Measurements from ENCODE around the gene DPP6.

- TF ChIP-seq CTCF (optimal IDR thresholded peaks at IDR 0.05 in 1 of 3, IDR thresholded peaks at IDR 0.05 in 1 of 3, conservative IDR thresholded peaks at IDR 0.05 in 1 of 3; ENCODE audit: extremely low read depth in 1 of 3, insufficient read depth in 2 of 3, low read length in 3 of 3) (no peak), EZH2 (IDR thresholded peaks at IDR 0.05; ENCODE audit: low read length) (no peak)
Observed at GRCh38 chr7:154738216-154738615, 686.0 kb downstream of the DPP6 start.

Measured in keratinocyte (primary cell).